HG03457 (cell line): Measurements from ENCODE around the gene TPPP2.

ENCODE experiments used
- ATAC-seq: cut with Tn5 transposase; IDR thresholded peaks from one replicate; pipeline ENCODE4 v1.9.1; 2021; ENCODE audit warnings: moderate number of reproducible peaks; ENCODE audit not compliant: unreplicated experiment

The TPPP2 gene

GRCh38 chr14:21016413-21017190, 13.4 kb upstream of the TPPP2 start:
- ATAC-seq, result no peak

GRCh38 chr14:21017528-21018245, 12.3 kb upstream of the TPPP2 start:
- ATAC-seq, result no peak

GRCh38 chr14:21018286-21018685, 11.7 kb upstream of the TPPP2 start:
- no peak for ATAC-seq

GRCh38 chr14:21018781-21019180, 11.2 kb upstream of the TPPP2 start:
- ATAC-seq, result no peak

- no peak for ATAC-seq
These were observed 10.7 kb upstream of the TPPP2 start for GRCh38 chr14:21019366-21019765.

GRCh38 chr14:21020977-21021545, 9.0 kb upstream of the TPPP2 start:
- no peak for ATAC-seq

GRCh38 chr14:21022686-21023085, 7.3 kb upstream of the TPPP2 start:
- ATAC-seq, result no peak

GRCh38 chr14:21023174-21023573, 6.8 kb upstream of the TPPP2 start:
- ATAC-seq, result no peak

- no peak for ATAC-seq
These were observed 6.0 kb upstream of the TPPP2 start for GRCh38 chr14:21023817-21024584.

- no peak for ATAC-seq
These were observed 5.2 kb upstream of the TPPP2 start, which contains the start of gene NDRG2 for GRCh38 chr14:21024585-21025370. NDRG2 (minus strand) TSS chr14:21025061; CDS start chr14:21023315, 1,746 bp downstream.

- no peak for ATAC-seq
These were observed 4.4 kb upstream of the TPPP2 start for GRCh38 chr14:21025371-21026273.

GRCh38 chr14:21026274-21026987, 3.6 kb upstream of the TPPP2 start:
- ATAC-seq, result no peak

- no peak for ATAC-seq
These were observed 3.1 kb upstream of the TPPP2 start for GRCh38 chr14:21026988-21027315.

- ATAC-seq, result no peak
These were observed 514 bp downstream of the TPPP2 start for GRCh38 chr14:21030531-21030930.

GRCh38 chr14:21032326-21033132, 2.5 kb downstream of the TPPP2 start:
- ATAC-seq, result no peak

- ATAC-seq, result no peak
These were observed 3.2 kb downstream of the TPPP2 start for GRCh38 chr14:21033133-21033698.

GRCh38 chr14:21034707-21035106, 4.7 kb downstream of the TPPP2 start, which contains the start of gene RNASE13:
RNASE13 (minus strand) TSS chr14:21034807; CDS start chr14:21034288, 519 bp downstream.
- no peak for ATAC-seq

- ATAC-seq, result no peak
These were observed 6.7 kb downstream of the TPPP2 start for GRCh38 chr14:21036751-21037150.
